H9 (cell line): Measurements from ENCODE around the gene MYT1. TPM values are rescaled to one million over a fixed set of nuclear protein-coding genes. Genes with fewer than 3 reads are reported as not detected.

Experiments used
- DNase-seq: peaks from one replicate; pipeline ENCODE4 v3.0.0-alpha.2; 2017
- H2AFZ ChIP-seq: one replicate; pipeline ENCODE4 v1.6.1; 2013; ENCODE audit warnings: mild to moderate bottlenecking, low read length, control low read depth, moderate library complexity
- H2AK5ac ChIP-seq: 2 replicates; pipeline ENCODE4 v1.6.1; 2013; ENCODE audit warnings: low read length, control low read depth, mixed read lengths; ENCODE audit not compliant: insufficient read length
- H2BK120ac ChIP-seq: one replicate; pipeline ENCODE4 v1.6.1; 2013; ENCODE audit warnings: low read depth, mild to moderate bottlenecking, low read length, control low read depth, inconsistent platforms; ENCODE audit not compliant: poor library complexity, severe bottlenecking
- H2BK12ac ChIP-seq: 2 replicates; pipeline ENCODE4 v1.6.1; 2013; ENCODE audit warnings: low read length, control low read depth, mixed read lengths, low read depth; ENCODE audit not compliant: insufficient read length
- H2BK15ac ChIP-seq: 2 replicates; pipeline ENCODE4 v1.6.1; 2013; ENCODE audit warnings: low read depth, low read length, control low read depth
- H2BK20ac ChIP-seq: one replicate; pipeline ENCODE4 v1.6.1; 2013; ENCODE audit warnings: low read depth, mild to moderate bottlenecking, low read length, control low read depth, inconsistent platforms; ENCODE audit not compliant: poor library complexity, severe bottlenecking
- H2BK5ac ChIP-seq: 2 replicates; pipeline ENCODE4 v1.6.1; 2013; ENCODE audit warnings: low read length, control low read depth, mixed read lengths; ENCODE audit not compliant: insufficient read length
- H3K14ac ChIP-seq: 2 replicates; pipeline ENCODE4 v1.6.1; 2013; ENCODE audit warnings: low read length, control low read depth; ENCODE audit not compliant: insufficient read depth
- H3K18ac ChIP-seq: 2 replicates; pipeline ENCODE4 v1.6.1; 2013; ENCODE audit warnings: low read depth, mild to moderate bottlenecking, mixed read lengths, low read length, control low read depth; ENCODE audit not compliant: insufficient read length
- H3K23ac ChIP-seq: 2 replicates; pipeline ENCODE4 v1.6.1; 2013; ENCODE audit warnings: low read length, control low read depth, mixed read lengths, low read depth; ENCODE audit not compliant: insufficient read length
- H3K23me2 ChIP-seq: 2 replicates; pipeline ENCODE4 v1.6.1; 2013; ENCODE audit warnings: low read depth, mild to moderate bottlenecking, mixed read lengths, low read length, control low read depth; ENCODE audit not compliant: insufficient read length, poor library complexity, severe bottlenecking
- H3K27ac ChIP-seq: 2 replicates; pipeline ENCODE4 v1.5.1; 2013; ENCODE audit warnings: low read length, control low read depth, mixed read lengths, low read depth; ENCODE audit not compliant: insufficient read length
- H3K27me3 ChIP-seq: 2 replicates; pipeline ENCODE4 v1.6.1; 2013; ENCODE audit warnings: low read length, control low read depth, inconsistent platforms; ENCODE audit not compliant: insufficient read depth
- H3K4ac ChIP-seq: 2 replicates; pipeline ENCODE4 v1.6.1; 2013; ENCODE audit warnings: low read depth, mild to moderate bottlenecking, control low read depth, inconsistent platforms, low read length, moderate library complexity
- H3K4me1 ChIP-seq: 2 replicates; pipeline ENCODE4 v1.6.1; 2013; ENCODE audit warnings: low read length, control low read depth, inconsistent platforms; ENCODE audit not compliant: insufficient read depth
- H3K4me2 ChIP-seq: 2 replicates; pipeline ENCODE4 v1.6.1; 2013; ENCODE audit warnings: low read length, control low read depth, mixed read lengths; ENCODE audit not compliant: insufficient read length, insufficient read depth
- H3K56ac ChIP-seq: 2 replicates; pipeline ENCODE4 v1.6.1; 2013; ENCODE audit warnings: low read depth, mild to moderate bottlenecking, mixed read lengths, low read length, control low read depth; ENCODE audit not compliant: insufficient read length
- H3K79me1 ChIP-seq: 2 replicates; pipeline ENCODE4 v1.6.1; 2013; ENCODE audit warnings: low read depth, mild to moderate bottlenecking, moderate library complexity, low read length, control low read depth, inconsistent platforms; ENCODE audit not compliant: insufficient read depth, poor library complexity, severe bottlenecking
- H3K79me2 ChIP-seq: 2 replicates; pipeline ENCODE4 v1.6.1; 2013; ENCODE audit warnings: low read length, control low read depth, inconsistent platforms; ENCODE audit not compliant: insufficient read depth
- H3K9ac ChIP-seq: 2 replicates; pipeline ENCODE4 v1.6.1; 2013; ENCODE audit warnings: low read length, control low read depth, mixed read lengths; ENCODE audit not compliant: insufficient read length; ENCODE audit errors: extremely low read depth
- H3K9me3 ChIP-seq: one replicate; pipeline ENCODE4 v1.6.1; 2013; ENCODE audit warnings: low read depth, low read length, inconsistent platforms; ENCODE audit not compliant: control insufficient read depth
- H3T11ph ChIP-seq: one replicate; pipeline ENCODE4 v1.6.1; 2013; ENCODE audit warnings: mild to moderate bottlenecking, low read length, control low read depth, inconsistent platforms
- H4K20me1 ChIP-seq: one replicate; pipeline ENCODE4 v1.6.1; 2013; ENCODE audit not compliant: control insufficient read depth, insufficient read length, insufficient read depth
- H4K5ac ChIP-seq: 2 replicates; pipeline ENCODE4 v1.6.1; 2013; ENCODE audit warnings: low read depth, mild to moderate bottlenecking, mixed read lengths, low read length, control low read depth; ENCODE audit not compliant: insufficient read length
- H4K8ac ChIP-seq: replicated peaks from 2 replicates; pipeline ENCODE4 v1.6.1; 2013; ENCODE audit warnings: low read length, control low read depth, mixed read lengths, low read depth; ENCODE audit not compliant: insufficient read length
- H4K91ac ChIP-seq: 2 replicates; pipeline ENCODE4 v1.6.1; 2013; ENCODE audit warnings: low read depth, mild to moderate bottlenecking, moderate library complexity, mixed read lengths, low read length, control low read depth; ENCODE audit not compliant: insufficient read length
- H3K27ac Mint-ChIP-seq, 3 experiments: 2 replicates in 2 of 3; 3 replicates in 1 of 3; pipeline ENCODE4 v1.8.0; 2020 to 2021; ENCODE audit warnings: mixed read lengths in 3 of 3, mild to moderate bottlenecking in 1 of 3, moderate library complexity in 1 of 3
- H3K27me3 Mint-ChIP-seq: 2 replicates; pipeline ENCODE4 v1.8.0; 2021; ENCODE audit warnings: low read depth, mild to moderate bottlenecking, moderate library complexity, mixed read lengths
- H3K36me3 Mint-ChIP-seq, 3 experiments: 2 replicates in 2 of 3; 3 replicates in 1 of 3; pipeline ENCODE4 v1.8.0; 2020 to 2021; ENCODE audit warnings: low read depth in 3 of 3, mixed read lengths in 3 of 3; ENCODE audit not compliant: insufficient read depth in 1 of 3
- H3K4me1 Mint-ChIP-seq, 2 experiments: 2 replicates each; pipeline ENCODE4 v1.8.0; 2020; ENCODE audit warnings: mixed read lengths in 2 of 2
- H3K4me3 Mint-ChIP-seq, 2 experiments: 2 replicates in 1 of 2; 3 replicates in 1 of 2; pipeline ENCODE4 v1.8.0; 2020 to 2021; ENCODE audit warnings: mild to moderate bottlenecking in 2 of 2, mixed read lengths in 2 of 2, moderate library complexity in 1 of 2
- H3K9me3 Mint-ChIP-seq, 2 experiments: 2 replicates in 1 of 2; 3 replicates in 1 of 2; pipeline ENCODE4 v1.8.0; 2020; ENCODE audit warnings: mild to moderate bottlenecking in 2 of 2, mixed read lengths in 2 of 2, moderate library complexity in 1 of 2
- CTCF ChIP-seq: fragments of 200-600 bp; sonication (generic); conservative IDR thresholded peaks from 3 replicates; pipeline ENCODE4 v1.8.0; 2021; ENCODE audit warnings: antibody characterized with exemption, mild to moderate bottlenecking
- WGBS: extraction: QIAGEN DNeasy Blood & Tissue Kit; methylation state at CpG from one replicate; pipeline ENCODE4 v1.1.7; 2013; ENCODE audit warnings: missing lambda C conversion rate, low lambda C conversion rate, mixed read lengths; ENCODE audit not compliant: insufficient read length; ENCODE audit errors: extremely low coverage; 5-methylcytosine and 5-hydroxymethylcytosine counted together
- total RNA-seq: library from RNA; stranded (reverse); gene quantifications from 2 replicates; pipeline ENCODE4 v1.2.1, GENCODE V29; 2021

Gene MYT1
- total RNA-seq, 1 experiment from 2014 or later, result 0.79 TPM

DNA sequence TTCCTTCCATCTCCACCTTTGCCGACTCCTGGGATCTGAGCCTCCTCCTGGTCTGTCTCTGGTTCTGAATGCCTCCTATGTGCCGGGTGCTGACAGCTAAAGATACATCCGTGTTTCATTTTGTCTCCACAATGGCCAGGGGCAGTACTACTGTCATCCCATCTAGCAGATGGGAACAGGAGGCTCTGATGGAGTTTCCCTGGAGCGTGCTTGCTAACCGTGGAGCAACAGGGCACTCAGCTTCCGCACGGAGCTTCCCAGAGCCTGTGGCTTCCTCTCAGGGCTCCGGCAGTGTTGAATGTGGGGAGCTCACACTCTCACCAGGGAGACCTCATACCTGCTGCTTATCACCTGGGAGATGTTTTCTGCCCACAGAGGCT is 45.0 kb upstream of the MYT1 start:
- no peaks in the 10 kb centered on the region for H3K4me1 ChIP-seq
- no peak overlapping the region for H3K56ac ChIP-seq
- no peak overlapping the region for H3K27ac ChIP-seq
- Mint-ChIP-seq H3K27me3 (peaks cover 30% of the 10 kb centered on the region), H3K9me3 (peaks cover 0 to 3% of the 10 kb centered on the region in 2 experiments; a peak in 2 of 5 replicates), H3K4me1 (peaks cover 4 to 5% of the 10 kb centered on the region in 2 experiments; a peak in 3 of 4 replicates), H3K4me3 (no peak overlapping the region), H3K36me3 (peaks cover 0 to 1% (median 0%) of the 10 kb centered on the region in 3 experiments; a peak in 1 of 7 replicates), H3K27ac (no peak overlapping the region)
- H2BK12ac ChIP-seq, result no peak overlapping the region
- no peak overlapping the region for H3K18ac ChIP-seq
- H4K91ac ChIP-seq, result no peak overlapping the region
- no peak overlapping the region for H3K4ac ChIP-seq
- no peak for DNase-seq
- no peak overlapping the region for H4K8ac ChIP-seq
- no peak overlapping the region for H3K4me2 ChIP-seq
- H4K20me1 ChIP-seq, result peaks cover 3% of the 10 kb centered on the region
- no peaks in the 10 kb centered on the region for H3K23me2 ChIP-seq
- H3K79me1 ChIP-seq, result no peaks in the 10 kb centered on the region
- no peak for TF ChIP-seq CTCF
- no peak overlapping the region for H3T11ph ChIP-seq
- no peak overlapping the region for H2BK20ac ChIP-seq
- H3K27me3 ChIP-seq, result no peaks in the 10 kb centered on the region; the same call in 1 of the 2 replicates
- H2AK5ac ChIP-seq, result no peak overlapping the region
- no peak overlapping the region for H4K5ac ChIP-seq
- H2AFZ ChIP-seq, result no peak overlapping the region
- no peak overlapping the region for H3K23ac ChIP-seq
- no CpG with 5 or more reads among the region's 8 CpGs for WGBS
- H3K9me3 ChIP-seq, result no peaks in the 10 kb centered on the region
- no peak overlapping the region for H2BK15ac ChIP-seq
- H2BK120ac ChIP-seq, result no peak overlapping the region
- no peak overlapping the region for H3K9ac ChIP-seq
- H3K79me2 ChIP-seq, result no peaks in the 10 kb centered on the region
- no peak overlapping the region for H2BK5ac ChIP-seq
- no peak overlapping the region for H3K14ac ChIP-seq
